ENCODE data around the gene DRAXIN. TPM values are rescaled to one million over a fixed set of nuclear protein-coding genes. Genes with fewer than 3 reads are reported as not detected.

The DRAXIN gene
- total and polyA plus RNA-seq, 2 donors (not counting 3 experiments of a cell fraction or from before 2014, with no cell fraction given) = 0.44 to 3.2 TPM

- H3K9me1 ChIP-seq (replicated peaks; ENCODE audit: control insufficient read depth, extremely low read depth, insufficient read depth, low read length) = no peaks in the 10 kb centered on the region
- POLR2A ChIA-PET = no interaction called here
- dilution Hi-C loops (cut with MboI; ENCODE audit: extremely low pct_ligation_motif_present, low sequenced_read_pairs) = no loop called here
- H3K4me3 ChIP-seq (replicated peaks in 1 of 3; ENCODE audit: insufficient read depth in 1 of 3, low read depth in 1 of 3, low read length in 3 of 3) = no peak overlapping the region
- no peaks in the 10 kb centered on the region for H4K20me1 ChIP-seq (replicated peaks; ENCODE audit: control insufficient read depth, extremely low read depth, insufficient read depth, low read length)
- no peak overlapping the region for H2AFZ ChIP-seq (ENCODE audit: low read depth, low read length)
- H3K79me2 ChIP-seq (ENCODE audit: control insufficient read depth, insufficient read depth, low read length) = no peaks in the 10 kb centered on the region
- H3K4me2 ChIP-seq (ENCODE audit: insufficient read depth, low read length) = no peak overlapping the region
- H3K27me3 ChIP-seq (ENCODE audit: control insufficient read depth in 2 of 2, insufficient read depth in 2 of 2, low read length in 2 of 2) = peaks cover 1 to 13% of the 10 kb centered on the region in 2 experiments
- no peak overlapping the region for H3K9ac ChIP-seq (replicated peaks; ENCODE audit: extremely low read depth, insufficient read depth, low read length)
- H3K27ac ChIP-seq (ENCODE audit: insufficient read depth, low read depth, low read length) = no peak overlapping the region
- no peaks in the 10 kb centered on the region for H3K9me3 ChIP-seq (replicated peaks; ENCODE audit: control insufficient read depth, insufficient read depth, low read length)
- no peak for FAIRE-seq
- no peaks in the 10 kb centered on the region for H3K4me1 ChIP-seq (ENCODE audit: control insufficient read depth, extremely low read depth, insufficient read depth, low read length)
- BruUV-seq (replicated peaks) = no TSS peak
- CTCF ChIA-PET = interaction anchor here (1.0 to 6.0 kb wide), 12 partner anchors 9 to 671 kb away, joined by 3 to 50 read pairs (median 12); partner anchors contain the start of gene FBXO6
- no peaks in the 10 kb centered on the region for H3K36me3 ChIP-seq (ENCODE audit: control insufficient read depth in 2 of 2, extremely low read depth in 1 of 2, insufficient read depth in 2 of 2, low read length in 2 of 2)
- TF ChIP-seq FOS (IDR thresholded peaks at IDR 0.05; ENCODE audit: borderline replicate concordance, insufficient read depth, low read length) = no peak
- TF ChIP-seq MAX (IDR thresholded peaks at IDR 0.05; ENCODE audit: insufficient read depth, insufficient read length) = no peak
- no peak for TF ChIP-seq CTCF (IDR thresholded peaks at IDR 0.05; ENCODE audit: extremely low read depth in 1 of 2, insufficient read depth in 1 of 2, low read depth in 1 of 2, low read length in 2 of 2)
- no peak for TF ChIP-seq MYC (IDR thresholded peaks at IDR 0.05; ENCODE audit: low read depth, low read length)
- no peak for TF ChIP-seq GATA2 (IDR thresholded peaks at IDR 0.05; ENCODE audit: insufficient read depth, insufficient read length, low read depth, low read length)
- no peak for TF ChIP-seq POLR2A (IDR thresholded peaks at IDR 0.05; ENCODE audit: low read depth, low read length)
- TF ChIP-seq JUN (IDR thresholded peaks at IDR 0.05; ENCODE audit: borderline replicate concordance, insufficient read depth, insufficient read length, low read depth) = no peak
- no peak for TF ChIP-seq EZH2 (IDR thresholded peaks at IDR 0.05; ENCODE audit: borderline replicate concordance, low read depth, low read length, severe bottlenecking)
- TF ChIP-seq POLR2AphosphoS5 (IDR thresholded peaks at IDR 0.05; ENCODE audit: insufficient read depth, low read depth, low read length) = no peak
- intact Hi-C loops (cut with micrococcal nuclease) = no loop called here
- DNase-seq (ENCODE audit: low read depth, low spot score) = no peak
These were observed 17.2 kb downstream of the DRAXIN start for GRCh38 chr1:11708554-11709350.
